NT2/D1 (cell line): Measurements from ENCODE around the gene BRDT.

ENCODE experiments used
- SUZ12 ChIP-seq: IDR thresholded peaks from 2 replicates; pipeline ENCODE4 v1.6.1; 2011; ENCODE audit not compliant: insufficient read length, insufficient read depth; ENCODE audit errors: extremely low read depth
- ZNF274 ChIP-seq: IDR thresholded peaks from 2 replicates; pipeline ENCODE4 v1.6.1; 2011; ENCODE audit warnings: mild to moderate bottlenecking, low read depth, low read length

- TF ChIP-seq SUZ12 (no peak), ZNF274 (no peak)
Observed at GRCh38 chr1:91937613-91938012, 11.6 kb upstream of the BRDT start.
